AG08395 (cell line): ENCODE data around the gene RAPGEF6.
"Not testable (repeated sequence)": the region's sequence is repeated elsewhere in the genome, so short reads cannot be mapped to it uniquely, and the experiment has no call there.

Experiments
- DNase-seq: peaks from one replicate; pipeline ENCODE4 v3.0.0; 2012; ENCODE audit warnings: mixed read lengths, low spot score

RAPGEF6 gene

DNA sequence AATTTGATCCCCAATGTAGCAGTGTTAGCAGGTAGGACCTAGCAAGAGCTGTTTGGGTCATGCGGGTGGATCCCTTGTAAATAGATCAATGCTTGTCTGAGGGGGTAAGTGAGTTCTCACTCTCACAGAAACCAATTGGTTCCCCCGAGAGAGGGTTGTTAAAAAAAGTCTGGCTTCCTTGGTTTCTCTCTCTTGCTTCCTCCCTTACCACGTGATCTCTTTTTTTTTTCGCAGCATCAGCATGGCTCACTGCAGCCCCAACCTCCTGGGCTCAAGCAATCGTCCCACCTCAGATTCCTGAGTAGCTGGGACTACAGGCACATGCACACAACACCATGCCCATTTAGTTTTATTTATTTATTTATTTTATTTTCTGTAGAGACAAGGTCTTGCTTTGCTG, 26.4 kb downstream of the RAPGEF6 start:
- no peak for DNase-seq

DNA sequence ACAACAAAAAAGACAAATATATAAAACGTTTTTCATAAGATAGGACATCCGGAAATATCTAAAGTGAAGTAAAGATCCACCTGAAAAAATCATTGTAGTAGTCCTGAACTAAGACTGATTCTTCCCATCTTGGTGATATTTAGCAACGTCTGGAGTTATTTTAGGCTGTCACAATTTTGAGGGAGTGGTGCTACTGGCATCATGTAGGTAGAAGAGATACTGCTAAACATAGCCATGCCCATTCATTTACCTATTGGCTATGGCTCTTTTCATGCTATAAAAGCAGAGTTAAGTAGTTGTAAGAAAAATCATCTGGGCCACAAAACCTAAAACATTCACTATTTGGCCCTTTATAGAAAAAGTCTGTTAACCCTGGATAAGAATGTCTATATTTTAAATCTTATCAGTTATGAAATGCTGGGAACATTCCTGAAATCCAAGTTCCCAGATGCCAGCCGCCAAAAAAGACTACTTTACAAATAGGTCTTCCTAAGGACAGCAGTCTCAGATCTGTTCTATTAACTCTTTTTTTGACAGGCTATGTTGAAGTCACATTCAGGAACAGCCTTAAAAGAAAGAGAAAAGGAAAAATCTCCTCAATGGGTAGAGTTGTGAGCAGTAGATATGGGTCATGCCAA, 27.0 kb downstream of the RAPGEF6 start:
- DNase-seq: no peak

DNA sequence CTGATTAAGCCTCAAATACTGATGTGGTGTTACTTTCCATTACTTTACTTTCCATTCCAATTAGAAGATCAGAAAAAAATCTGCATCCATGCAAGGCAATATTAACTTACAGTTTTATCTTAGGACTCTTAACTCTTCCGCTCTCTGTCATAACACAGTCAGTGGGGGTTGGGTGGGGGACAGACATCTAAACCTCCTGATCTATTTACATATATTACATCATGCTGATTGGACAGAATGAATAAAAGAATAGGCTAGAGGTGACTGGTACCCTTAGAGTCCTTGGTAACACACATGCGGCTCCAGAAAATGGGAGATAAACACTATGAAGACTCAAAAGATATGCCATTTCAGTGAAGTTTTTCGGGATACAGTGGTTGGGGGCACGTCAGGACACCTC, 27.6 kb downstream of the RAPGEF6 start:
- DNase-seq: no peak

DNA sequence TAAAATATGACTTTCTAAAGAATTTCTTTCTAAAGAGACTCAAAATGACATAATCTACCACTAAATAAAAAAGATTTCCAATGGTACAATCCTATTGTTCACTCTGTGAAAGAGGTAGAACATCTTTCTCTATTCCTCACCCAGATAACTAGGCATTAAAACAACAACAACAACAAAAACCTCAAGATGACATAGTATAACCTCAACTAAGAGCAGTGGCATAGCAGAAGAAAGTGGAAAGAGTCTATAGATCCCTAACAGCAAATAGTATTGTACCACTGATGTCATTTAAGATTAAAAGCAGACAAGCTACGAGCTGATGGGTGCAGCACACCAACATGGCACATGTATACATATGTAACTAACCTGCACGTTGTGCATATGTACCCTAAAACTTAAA, 29.9 kb downstream of the RAPGEF6 start:
- no peak for DNase-seq

DNA sequence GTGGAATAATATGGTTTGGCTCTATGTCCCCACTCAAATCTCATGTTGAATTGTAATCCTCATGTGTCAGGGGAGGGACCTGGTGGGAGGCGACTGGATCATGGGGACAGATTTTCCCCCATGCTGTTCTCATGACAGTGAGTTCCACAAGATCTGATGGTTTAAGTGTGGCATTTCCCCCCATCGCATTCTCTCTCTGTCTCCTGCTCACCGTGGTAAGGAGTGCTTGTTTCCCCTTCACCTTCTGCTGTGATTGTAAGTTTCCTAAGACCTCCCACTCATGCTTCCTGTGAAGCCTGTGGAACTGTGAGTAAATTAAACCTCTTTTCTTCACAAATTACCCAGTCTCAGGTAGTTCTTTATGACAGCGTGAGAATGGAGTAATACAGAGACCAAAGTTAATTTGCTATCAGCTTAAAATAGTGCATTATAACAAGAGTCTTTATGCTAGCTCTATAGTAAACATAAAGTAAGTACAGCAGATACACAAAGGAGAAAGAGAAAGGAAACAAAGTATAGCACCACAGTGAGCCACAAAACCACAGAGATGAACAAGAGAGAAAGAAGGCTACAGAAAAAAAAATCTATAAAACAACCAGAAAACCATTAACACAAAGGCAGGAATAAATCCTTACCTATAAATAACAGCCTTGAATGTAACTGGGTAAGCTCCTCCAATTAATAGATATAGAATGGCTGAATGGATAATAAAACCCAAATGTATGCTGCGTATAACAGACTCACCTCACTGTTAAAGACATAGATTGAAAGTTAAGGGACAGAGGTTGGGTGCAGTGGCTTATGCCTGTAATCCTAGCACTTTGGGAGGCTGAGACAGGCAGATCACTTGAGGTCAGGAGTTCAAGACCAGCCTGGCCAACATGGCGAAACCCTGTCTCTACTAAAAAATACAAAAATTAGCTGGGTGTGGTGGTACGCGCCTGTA, 39.7 kb downstream of the RAPGEF6 start:
- no peak for DNase-seq

DNA sequence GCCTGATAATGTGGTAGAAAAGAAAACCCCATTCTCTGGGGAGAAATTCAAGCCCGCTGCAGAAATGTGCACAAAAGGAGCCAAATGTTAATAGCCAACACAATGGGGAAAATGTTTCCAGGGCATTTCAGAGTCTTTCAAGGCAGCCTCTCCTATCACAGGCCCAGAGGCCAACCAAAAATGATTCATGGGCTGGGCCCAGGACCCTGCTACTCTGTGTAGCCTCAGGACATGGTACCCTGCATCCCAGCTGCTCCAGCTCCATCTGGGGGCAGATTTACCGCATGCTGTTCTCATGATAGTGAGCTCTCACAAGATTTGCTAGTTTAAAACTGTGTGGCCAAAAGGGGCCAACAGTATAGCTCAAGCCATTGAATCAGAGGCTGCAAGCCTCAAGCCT, 41.1 kb downstream of the RAPGEF6 start:
- no peak for DNase-seq

DNA sequence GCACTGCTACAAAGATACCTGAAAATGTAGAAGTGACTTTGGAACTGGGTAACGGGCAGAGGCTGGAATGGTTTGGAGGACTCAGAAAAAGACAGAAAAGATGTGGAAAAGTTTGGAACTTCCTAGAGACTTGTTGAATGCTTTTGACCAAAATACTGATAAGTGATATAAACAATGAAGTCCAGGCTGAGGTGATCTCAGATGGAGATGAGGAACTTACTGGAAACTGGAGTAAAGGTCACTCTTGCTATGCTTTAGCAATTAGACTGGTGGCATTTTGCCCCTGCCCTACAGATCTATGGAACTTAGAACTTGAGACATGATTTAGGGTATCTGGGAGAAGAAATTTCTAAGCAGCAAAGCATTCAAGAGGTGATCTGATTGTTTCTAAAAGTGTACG, 41.6 kb downstream of the RAPGEF6 start:
- DNase-seq: not testable (repeated sequence)

DNA sequence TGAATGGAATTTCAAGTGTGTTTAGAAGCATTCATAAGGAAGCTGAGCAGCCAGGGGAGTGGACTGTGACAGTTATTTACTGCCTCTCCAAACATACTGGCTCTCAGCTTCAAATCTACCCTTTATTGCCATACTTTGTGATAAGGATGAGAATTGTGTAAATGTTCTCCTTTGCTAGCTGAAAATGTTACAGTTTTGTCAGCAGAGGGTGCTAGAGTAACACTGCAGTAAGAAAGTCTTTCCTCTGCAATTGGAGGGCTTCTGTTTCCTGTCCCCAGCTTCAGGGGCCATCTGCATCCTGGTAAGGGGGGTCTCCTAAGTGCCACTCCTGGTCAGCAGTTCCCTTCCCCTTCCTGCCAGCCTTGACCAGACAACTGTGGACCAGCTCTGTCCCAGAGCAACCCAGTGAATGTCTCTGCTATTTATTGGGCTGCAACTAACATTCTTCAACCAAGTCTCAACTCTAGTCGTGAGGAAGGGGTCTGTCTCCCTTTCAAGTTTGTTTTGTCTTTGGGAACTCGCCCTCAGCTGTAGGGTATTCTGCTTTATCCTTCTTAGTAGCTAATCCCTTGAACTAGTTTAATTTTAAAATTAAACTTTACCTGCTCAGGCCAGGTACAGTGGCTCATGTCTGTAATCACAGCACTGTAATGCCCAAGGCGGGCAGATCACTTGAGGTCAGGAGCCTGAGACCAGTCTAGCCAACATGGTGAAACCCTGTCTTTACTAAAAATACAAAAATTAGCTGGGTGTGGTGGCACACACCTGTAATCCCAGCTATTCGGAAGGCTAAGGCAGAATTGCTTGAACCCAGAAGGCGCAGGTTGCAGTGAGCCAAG, 45.3 kb downstream of the RAPGEF6 start:
- DNase-seq: peak; percentile 65

DNA sequence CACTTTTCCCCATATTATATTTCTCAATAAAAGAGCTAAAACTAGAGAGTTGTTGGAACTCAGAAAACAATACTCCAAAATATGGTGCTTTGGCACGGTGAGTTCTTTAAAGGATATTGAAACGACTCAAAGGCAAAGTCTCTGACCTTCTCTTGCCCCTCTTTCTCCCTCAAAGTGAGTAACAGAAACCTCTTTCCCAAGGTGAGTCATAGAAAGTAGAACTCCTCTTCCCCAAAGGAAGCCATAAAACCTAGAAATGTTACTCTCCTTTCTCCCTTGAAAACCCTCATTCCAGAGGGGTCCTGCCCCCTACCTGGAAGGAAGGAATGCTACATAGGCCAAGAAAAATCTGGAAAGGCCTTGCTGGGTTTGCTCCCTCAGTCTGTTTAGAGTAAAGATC, 47.5 kb downstream of the RAPGEF6 start:
- DNase-seq: no peak

DNA sequence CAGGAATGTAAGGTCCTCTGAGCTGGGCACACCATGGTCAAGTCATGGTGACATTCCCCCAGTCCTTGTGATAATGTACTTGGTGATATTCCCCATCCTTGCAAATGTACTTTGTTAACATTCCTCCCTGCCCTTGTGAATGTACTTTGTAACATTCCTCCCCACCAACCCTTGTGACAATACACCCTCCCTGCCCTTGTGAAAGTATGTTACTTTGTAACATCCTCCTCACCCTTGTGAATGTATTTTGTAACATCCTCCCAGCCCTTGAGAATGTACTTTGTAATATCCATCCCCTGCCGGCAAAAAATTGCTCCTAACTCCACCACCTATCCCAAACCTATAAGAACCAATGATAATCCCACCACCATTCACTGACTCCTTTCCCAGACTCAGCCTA, 53.3 kb downstream of the RAPGEF6 start:
- no peak for DNase-seq

DNA sequence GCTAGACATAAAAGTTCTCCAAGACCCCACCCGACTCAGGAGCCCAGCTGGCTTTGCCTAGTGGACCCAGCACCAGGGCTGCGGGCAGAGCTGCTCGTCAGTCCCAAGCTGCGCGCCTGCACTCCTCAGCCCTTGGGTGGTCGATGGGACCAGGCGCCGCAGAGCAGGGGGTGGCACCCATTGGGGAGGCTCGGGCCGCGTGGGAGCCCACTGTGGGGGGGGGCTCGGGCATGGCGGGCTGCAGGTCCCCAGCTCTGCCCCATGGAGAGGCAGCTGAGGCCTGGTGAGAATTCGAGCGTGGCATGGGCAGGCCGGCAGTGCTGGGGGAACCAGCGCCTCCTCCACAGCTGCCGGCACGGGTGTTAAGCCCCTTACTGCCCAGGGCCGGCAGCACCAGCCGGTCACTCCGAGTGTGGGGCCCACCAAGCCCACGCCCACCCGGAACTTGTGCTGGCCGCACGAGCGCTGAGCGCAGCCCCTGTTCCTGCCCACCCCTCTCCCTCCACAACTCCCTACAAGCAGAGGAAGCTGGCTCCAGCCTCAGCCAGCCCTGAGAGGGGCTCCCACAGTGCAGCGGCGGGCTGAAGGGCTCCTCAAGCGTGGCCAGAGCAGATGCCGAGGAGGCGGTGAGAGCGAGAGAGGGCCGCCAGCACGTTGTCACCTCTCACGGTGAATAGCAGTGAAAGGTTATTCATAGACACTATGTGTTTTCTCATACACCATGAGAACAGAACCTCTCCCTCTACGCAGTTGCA, 54.9 kb downstream of the RAPGEF6 start:
- no peak for DNase-seq

DNA sequence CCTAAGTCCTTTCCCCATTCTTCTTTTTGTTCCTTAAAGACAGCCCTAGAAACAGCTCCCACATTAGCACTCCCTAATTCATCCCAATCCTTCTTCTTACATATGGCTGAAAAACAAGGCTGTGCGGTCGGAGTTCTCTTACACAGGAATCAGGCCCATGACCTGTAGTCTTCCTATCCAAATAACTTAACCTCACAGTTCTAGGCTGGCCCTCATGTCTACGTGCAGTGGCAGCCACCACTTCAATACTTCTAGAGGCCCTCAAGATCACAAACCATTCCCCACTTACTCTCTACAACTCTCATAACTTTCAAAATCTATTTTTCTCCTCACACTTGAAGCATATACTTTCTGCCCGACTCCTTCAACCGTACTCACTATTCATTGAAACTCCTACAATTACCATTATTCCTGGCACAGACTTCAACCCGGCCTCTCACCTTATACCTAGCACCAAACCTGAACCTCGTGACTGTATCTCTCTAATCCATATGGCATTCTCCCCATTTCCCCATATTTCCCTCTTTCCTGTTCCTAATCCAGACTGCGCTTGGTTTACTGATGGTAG, 59.3 kb downstream of the RAPGEF6 start:
- no peak for DNase-seq

DNA sequence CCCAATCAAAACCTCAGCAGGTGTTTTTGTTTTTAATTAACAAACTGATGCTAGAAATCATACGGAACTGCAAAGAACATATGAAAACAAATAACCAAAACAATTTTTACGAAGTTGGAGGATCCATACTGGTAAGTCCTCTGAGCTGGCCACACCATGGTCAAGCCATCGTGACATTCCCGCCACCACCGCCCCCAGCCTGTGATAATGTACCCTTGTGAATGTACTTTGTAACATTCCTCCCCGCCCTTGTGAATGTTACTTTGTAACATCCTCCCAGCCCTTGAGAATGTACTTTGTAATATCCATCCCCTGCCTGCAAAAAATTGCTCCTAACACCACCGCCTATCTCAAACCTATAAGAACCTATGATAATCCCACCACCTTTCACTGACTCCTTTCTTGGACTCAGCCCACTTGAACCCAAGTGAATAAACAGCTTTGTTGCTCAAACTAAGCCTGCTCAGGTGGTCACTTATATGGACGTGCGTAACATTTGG, 63.3 kb downstream of the RAPGEF6 start:
- DNase-seq: no peak

DNA sequence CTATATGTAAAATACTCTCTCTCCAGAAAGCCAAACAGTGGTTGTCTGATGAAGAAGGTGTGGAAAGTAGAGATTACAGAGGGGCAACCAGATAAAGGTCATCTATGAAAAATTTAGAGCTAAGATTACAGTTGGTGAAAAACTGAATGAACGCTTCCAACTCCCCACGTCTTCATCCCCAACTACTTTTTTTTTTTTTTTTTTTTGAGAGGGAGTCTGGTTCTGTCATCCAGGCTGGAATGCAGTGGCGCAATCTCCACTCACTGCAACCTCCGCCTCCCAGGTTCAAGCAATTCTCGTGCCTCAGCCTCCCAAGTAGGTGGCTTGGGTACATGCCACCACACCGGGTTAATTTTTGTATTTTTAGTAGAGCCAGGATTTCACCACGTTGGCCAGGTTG, 64.3 kb downstream of the RAPGEF6 start:
- no peak for DNase-seq

DNA sequence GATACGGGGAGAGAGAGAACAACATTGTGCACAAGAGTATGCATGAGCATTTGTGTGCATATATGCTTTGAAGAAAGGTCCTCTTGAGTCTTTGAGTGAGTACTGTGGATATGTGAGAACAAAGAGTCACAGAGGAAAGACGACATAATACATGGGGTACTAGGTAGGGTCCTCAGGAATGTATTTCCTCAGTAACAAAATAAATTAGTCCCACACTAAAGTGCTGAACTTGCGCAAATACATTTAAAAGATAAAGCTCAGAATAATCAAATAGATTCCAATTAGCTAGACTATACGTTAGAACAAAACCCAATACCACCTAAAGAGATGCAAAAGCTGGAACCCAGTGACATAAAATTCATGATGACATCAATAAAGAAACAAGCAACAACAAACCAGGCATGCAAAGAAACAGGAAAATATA, 70.8 kb downstream of the RAPGEF6 start:
- no peak for DNase-seq

DNA sequence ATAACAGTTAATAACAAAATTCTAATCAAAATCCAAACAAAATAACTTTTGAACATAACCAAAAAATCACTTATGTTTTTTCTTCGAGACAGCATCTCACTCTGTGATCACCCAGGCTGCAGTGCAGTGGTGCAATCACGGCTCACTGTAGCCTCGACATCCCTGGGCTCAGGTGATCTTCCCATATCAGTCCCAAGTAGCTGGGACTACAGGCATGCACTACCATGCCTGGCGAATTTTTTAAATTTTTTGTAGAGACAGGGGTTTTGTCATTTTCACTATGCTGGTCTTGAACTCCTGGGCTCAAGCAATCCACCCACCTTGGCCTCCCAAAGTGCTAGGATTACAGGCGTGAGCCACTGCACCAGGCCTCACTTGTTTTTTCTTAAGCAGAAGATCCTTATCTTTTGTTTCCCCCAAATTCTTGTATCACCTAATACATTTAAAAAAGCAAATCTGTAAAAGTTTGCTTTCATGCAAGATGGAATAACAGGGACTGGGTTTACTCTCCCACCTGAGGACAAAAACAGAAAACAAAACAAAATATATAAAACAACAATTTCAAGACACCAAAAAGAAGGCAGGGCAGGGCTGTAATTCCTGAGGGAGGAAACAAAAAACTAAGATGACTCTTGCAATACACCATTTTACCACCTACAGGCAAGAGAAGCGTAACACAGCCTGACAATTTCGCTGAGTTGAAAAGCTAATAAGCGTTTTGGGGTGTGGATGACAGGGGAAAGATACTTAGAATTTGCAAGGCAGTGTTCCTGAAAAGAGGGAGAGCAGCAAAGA, 71.4 kb downstream of the RAPGEF6 start:
- DNase-seq: no peak

DNA sequence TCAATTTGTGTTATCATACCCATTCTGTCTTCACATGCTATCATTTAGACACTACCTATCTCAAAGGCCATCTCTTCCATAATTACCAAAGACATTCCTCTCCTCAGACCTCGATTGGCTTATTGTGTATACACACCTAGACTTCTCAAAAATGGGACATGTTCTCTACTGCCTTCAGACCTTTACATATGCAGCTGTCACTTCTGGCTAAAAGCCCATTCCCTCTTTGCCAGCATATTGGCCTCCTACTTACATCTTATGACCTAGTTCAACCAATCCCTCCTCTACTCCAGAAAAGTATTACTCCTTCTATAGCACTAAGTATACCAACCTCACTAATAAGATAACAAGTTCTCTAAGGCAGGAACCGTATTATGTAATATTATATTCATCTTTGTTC, 84.4 kb downstream of the RAPGEF6 start:
- DNase-seq: no peak

DNA sequence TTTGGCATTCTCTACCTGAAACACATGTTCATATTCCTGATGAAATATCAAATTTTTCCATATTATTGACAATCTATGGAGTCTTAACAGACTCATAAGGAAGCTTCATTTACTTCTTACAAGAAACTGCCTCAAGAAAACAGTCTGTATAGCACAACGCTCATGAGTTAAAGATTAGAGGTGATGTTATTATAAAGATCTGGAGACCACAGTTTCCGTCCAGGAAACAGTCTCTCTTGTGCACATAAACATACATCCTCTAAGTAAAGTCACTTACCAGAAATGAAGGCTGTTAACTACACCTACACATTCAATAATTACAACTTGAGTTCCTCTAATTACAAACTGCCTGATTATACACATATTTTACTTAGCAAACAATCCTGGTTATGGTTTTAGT, 86.9 kb downstream of the RAPGEF6 start:
- no peak for DNase-seq

DNA sequence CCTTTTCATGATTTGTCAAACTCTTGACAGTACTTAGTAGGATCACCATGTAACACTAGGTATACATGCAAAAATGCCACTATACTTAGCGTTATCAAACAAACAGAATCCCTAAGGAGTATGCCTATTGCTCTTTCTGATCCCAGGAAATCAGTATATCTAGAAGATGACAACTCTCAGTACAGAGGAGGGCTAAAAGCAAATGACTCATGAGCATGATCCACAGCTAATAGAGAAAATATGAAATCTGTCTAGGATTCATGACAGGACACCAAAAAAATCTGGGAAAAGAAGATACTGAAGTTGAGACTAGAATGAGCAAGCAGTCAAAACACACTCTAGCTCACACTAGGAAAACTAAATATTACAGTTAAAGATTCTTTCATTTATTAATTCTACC, 89.2 kb downstream of the RAPGEF6 start:
- peak; percentile 38 for DNase-seq

DNA sequence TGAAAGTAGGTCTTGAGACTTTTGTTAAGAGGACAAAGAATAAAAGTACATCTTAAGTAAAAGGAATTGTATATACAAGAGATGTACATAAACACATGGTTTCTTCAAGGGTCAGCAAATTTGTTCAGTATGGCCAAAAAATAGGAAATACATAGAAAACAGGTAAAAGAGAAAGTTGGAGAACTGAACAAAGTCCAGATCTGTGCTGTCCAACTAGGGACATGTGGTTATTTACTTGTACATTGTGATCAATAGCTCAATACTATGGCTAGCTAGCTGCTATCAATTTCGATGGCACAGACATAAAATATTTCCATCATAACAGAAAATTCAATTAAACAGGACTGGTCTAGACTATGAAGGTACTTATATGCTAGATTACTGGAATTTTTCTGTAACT, 92.3 kb downstream of the RAPGEF6 start:
- no peak for DNase-seq

DNA sequence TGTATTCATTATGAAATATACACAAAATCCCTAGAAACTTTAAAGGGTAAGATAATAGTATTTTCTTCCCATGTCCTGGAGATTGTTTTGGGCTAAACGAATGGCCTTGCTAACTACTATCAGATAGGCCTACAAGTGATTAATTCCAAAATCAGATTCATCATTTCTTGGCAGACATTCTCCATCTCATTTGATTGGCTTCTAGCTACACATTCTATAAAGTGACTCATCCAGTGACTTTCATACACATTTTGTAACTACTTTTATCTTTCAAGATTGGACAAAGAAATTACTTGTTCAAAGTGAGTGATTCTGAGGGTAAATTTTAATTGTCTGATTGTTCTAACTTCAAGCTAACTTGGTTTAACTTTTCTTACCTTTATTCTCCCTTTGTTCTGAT, 93.3 kb downstream of the RAPGEF6 start:
- no peak for DNase-seq
